HCT116 (cell line): ENCODE data around the gene TANGO6.

Experiments used
- ATF3 ChIP-seq: IDR thresholded peaks from 2 replicates; pipeline ENCODE4 v1.6.1; 2012
- CEBPB ChIP-seq: IDR thresholded peaks from 2 replicates; pipeline ENCODE4 v1.6.1; 2012; ENCODE audit warnings: low read depth
- CTCF ChIP-seq, 3 experiments: fragments of 200-600 bp in 1 of 3; sonication (generic) in 1 of 3; IDR thresholded peaks in 2 of 3; conservative IDR thresholded peaks in 1 of 3; 2 replicates each; pipeline ENCODE4 v1.5.1; 2012 to 2017; ENCODE audit warnings: low read depth in 2 of 3, low read length in 2 of 3, antibody characterized with exemption in 1 of 3, borderline replicate concordance in 1 of 3, control low read depth in 1 of 3, mild to moderate bottlenecking in 1 of 3, mixed read lengths in 1 of 3, mixed run types in 1 of 3, moderate library complexity in 1 of 3; ENCODE audit not compliant: insufficient read depth in 1 of 3
- EGR1 ChIP-seq: IDR thresholded peaks from 2 replicates; pipeline ENCODE4 v1.6.1; 2012; ENCODE audit warnings: low read depth
- EZH2 ChIP-seq: fragments of 200-600 bp; sonication (generic); IDR thresholded peaks from 2 replicates; pipeline ENCODE4 v1.6.1; 2017; ENCODE audit warnings: antibody characterized with exemption, mixed run types
- EZH2phosphoT487 ChIP-seq: fragments of 200-600 bp; IDR thresholded peaks from 2 replicates; pipeline ENCODE4 v1.6.1; 2018; ENCODE audit warnings: antibody characterized with exemption, borderline replicate concordance
- POLR2A ChIP-seq: IDR thresholded peaks from 2 replicates; pipeline ENCODE4 v1.7.0; 2011; ENCODE audit warnings: borderline replicate concordance; ENCODE audit not compliant: insufficient read depth, insufficient read length; ENCODE audit errors: extremely low read depth
- POLR2AphosphoS5 ChIP-seq: IDR thresholded peaks from 2 replicates; pipeline ENCODE4 v1.6.1; 2011; ENCODE audit warnings: mild to moderate bottlenecking, low read depth, low read length, moderate library complexity
- SP1 ChIP-seq: IDR thresholded peaks from 2 replicates; pipeline ENCODE4 v1.6.1; 2012; ENCODE audit warnings: low read depth
- SRF ChIP-seq: IDR thresholded peaks from 2 replicates; pipeline ENCODE4 v1.6.1; 2012; ENCODE audit warnings: low read depth
- YY1 ChIP-seq: IDR thresholded peaks from 2 replicates; pipeline ENCODE4 v1.6.1; 2011; ENCODE audit warnings: low read length, low read depth, moderate library complexity, mild to moderate bottlenecking; ENCODE audit not compliant: insufficient replicate concordance; ENCODE audit errors: extremely low read depth
- TF ChIP-seq, protein P1 (sequence below): IDR thresholded peaks from 2 replicates; pipeline ENCODE4 v1.6.1; 2012; ENCODE audit warnings: low read depth
- TF ChIP-seq, protein P2 (sequence below): IDR thresholded peaks from 2 replicates; pipeline ENCODE4 v1.6.1; 2012

GRCh38 chr16:68834550-68834949, 8.8 kb upstream of the TANGO6 start:
- TF ChIP-seq POLR2AphosphoS5, result no peak
- no peak for TF ChIP-seq CTCF (IDR thresholded peaks at IDR 0.05 in 2 of 3, conservative IDR thresholded peaks at IDR 0.05 in 1 of 3; ENCODE audit: borderline replicate concordance in 1 of 3, insufficient read depth in 1 of 3, low read depth in 2 of 3, low read length in 2 of 3)
- TF ChIP-seq, protein P1, sequence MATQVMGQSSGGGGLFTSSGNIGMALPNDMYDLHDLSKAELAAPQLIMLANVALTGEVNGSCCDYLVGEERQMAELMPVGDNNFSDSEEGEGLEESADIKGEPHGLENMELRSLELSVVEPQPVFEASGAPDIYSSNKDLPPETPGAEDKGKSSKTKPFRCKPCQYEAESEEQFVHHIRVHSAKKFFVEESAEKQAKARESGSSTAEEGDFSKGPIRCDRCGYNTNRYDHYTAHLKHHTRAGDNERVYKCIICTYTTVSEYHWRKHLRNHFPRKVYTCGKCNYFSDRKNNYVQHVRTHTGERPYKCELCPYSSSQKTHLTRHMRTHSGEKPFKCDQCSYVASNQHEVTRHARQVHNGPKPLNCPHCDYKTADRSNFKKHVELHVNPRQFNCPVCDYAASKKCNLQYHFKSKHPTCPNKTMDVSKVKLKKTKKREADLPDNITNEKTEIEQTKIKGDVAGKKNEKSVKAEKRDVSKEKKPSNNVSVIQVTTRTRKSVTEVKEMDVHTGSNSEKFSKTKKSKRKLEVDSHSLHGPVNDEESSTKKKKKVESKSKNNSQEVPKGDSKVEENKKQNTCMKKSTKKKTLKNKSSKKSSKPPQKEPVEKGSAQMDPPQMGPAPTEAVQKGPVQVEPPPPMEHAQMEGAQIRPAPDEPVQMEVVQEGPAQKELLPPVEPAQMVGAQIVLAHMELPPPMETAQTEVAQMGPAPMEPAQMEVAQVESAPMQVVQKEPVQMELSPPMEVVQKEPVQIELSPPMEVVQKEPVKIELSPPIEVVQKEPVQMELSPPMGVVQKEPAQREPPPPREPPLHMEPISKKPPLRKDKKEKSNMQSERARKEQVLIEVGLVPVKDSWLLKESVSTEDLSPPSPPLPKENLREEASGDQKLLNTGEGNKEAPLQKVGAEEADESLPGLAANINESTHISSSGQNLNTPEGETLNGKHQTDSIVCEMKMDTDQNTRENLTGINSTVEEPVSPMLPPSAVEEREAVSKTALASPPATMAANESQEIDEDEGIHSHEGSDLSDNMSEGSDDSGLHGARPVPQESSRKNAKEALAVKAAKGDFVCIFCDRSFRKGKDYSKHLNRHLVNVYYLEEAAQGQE, result no peak
- TF ChIP-seq EZH2phosphoT487, result no peak
- no peak for TF ChIP-seq EGR1
- TF ChIP-seq, protein P2, sequence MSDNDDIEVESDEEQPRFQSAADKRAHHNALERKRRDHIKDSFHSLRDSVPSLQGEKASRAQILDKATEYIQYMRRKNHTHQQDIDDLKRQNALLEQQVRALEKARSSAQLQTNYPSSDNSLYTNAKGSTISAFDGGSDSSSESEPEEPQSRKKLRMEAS, result no peak
- TF ChIP-seq SRF, result no peak
- no peak for TF ChIP-seq CEBPB
- TF ChIP-seq SP1, result no peak
- no peak for TF ChIP-seq POLR2A
- no peak for TF ChIP-seq ATF3
- no peak for TF ChIP-seq EZH2
- TF ChIP-seq YY1, result no peak
